SK-N-SH (cell line): ENCODE results near the gene MALL. TPM values are rescaled to one million over a fixed set of nuclear protein-coding genes. Genes with fewer than 3 reads are reported as not detected.
"Not testable (repeated sequence)": the region's sequence is repeated elsewhere in the genome, so short reads cannot be mapped to it uniquely, and the experiment has no call there.

Experiments
- CTCF ChIA-PET: fragments of 300-600, 350-600 bp; formaldehyde crosslinking; extraction: SDS; loops from one replicate; lab custom pipeline; 2021; lab: Yijun Ruan, JAX
- POLR2A ChIA-PET: fragments of 350-600 bp; sonication (Branson Sonifier 250); formaldehyde crosslinking; extraction: SDS; loops from one replicate; lab custom pipeline; 2020; ENCODE audit warnings: antibody characterized with exemption, inconsistent platforms; lab: Yijun Ruan, JAX
- DNase-seq: peaks from one replicate; pipeline ENCODE4 v3.0.0; 2012
- H2AFZ ChIP-seq: fragments of 200-600 bp; sonication (generic); 2 replicates; pipeline ENCODE4 v1.8.1; 2016; ENCODE audit warnings: antibody characterized with exemption, mild to moderate bottlenecking, low read depth
- H3F3A ChIP-seq: fragments of 200-600 bp; sonication (generic); replicated peaks from 2 replicates; pipeline ENCODE3; 2016; ENCODE audit warnings: antibody characterized with exemption, mild to moderate bottlenecking; ENCODE audit not compliant: insufficient read depth
- H3K27ac ChIP-seq, 2 experiments: fragments of 200-500 bp in 1 of 2; fragments of 200-600 bp in 1 of 2; sonication (Bioruptor generic) in 1 of 2; sonication (generic), shearing (Covaris generic) in 1 of 2; 2 replicates each; pipeline versions ENCODE4 v1.5.1 to v1.6.1; 2014 to 2016; ENCODE audit warnings: low read depth in 2 of 2, inconsistent platforms in 1 of 2, low read length in 1 of 2, mild to moderate bottlenecking in 1 of 2, mixed read lengths in 1 of 2
- H3K27me3 ChIP-seq: fragments of 200-600 bp; sonication (generic), shearing (Covaris generic); 2 replicates; pipeline ENCODE4 v1.6.1; 2016; ENCODE audit warnings: mixed run types; ENCODE audit not compliant: insufficient read depth
- H3K36me3 ChIP-seq, 2 experiments: fragments of 200-500 bp in 1 of 2; fragments of 200-600 bp in 1 of 2; sonication (Bioruptor generic) in 1 of 2; sonication (generic) in 1 of 2; replicated peaks in 1 of 2; 2 replicates each; pipeline versions ENCODE3 to v1.5.1; 2014 to 2016; ENCODE audit warnings: low read length in 1 of 2, mild to moderate bottlenecking in 1 of 2; ENCODE audit not compliant: insufficient read depth in 2 of 2, control insufficient read depth in 1 of 2
- H3K4me1 ChIP-seq, 2 experiments: fragments of 200-500 bp in 1 of 2; fragments of 200-600 bp in 1 of 2; sonication (Bioruptor generic) in 1 of 2; sonication (generic), shearing (Covaris generic) in 1 of 2; 2 replicates each; pipeline versions ENCODE4 v1.5.1 to v1.6.1; 2014 to 2016; ENCODE audit warnings: low read depth in 1 of 2, low read length in 1 of 2, mixed run types in 1 of 2; ENCODE audit not compliant: insufficient read depth in 2 of 2, control insufficient read depth in 1 of 2
- H3K4me2 ChIP-seq: fragments of 200-600 bp; sonication (generic), shearing (Covaris generic); 2 replicates; pipeline ENCODE4 v1.6.1; 2017; ENCODE audit warnings: mixed run types
- H3K4me3 ChIP-seq, 2 experiments: fragments of 200-500 bp in 1 of 2; fragments of 200-600 bp in 1 of 2; sonication (Bioruptor generic) in 1 of 2; sonication (generic), shearing (Covaris generic) in 1 of 2; 2 replicates each; pipeline versions ENCODE4 v1.5.1 to v1.8.1; 2014 to 2016; ENCODE audit warnings: low read depth in 2 of 2, inconsistent platforms in 1 of 2, low read length in 1 of 2, mild to moderate bottlenecking in 1 of 2, mixed read lengths in 1 of 2, moderate library complexity in 1 of 2
- H3K79me2 ChIP-seq: fragments of 200-600 bp; sonication (generic); 2 replicates; pipeline ENCODE4 v1.8.1; 2017; ENCODE audit warnings: mild to moderate bottlenecking; ENCODE audit not compliant: insufficient read depth
- H3K9ac ChIP-seq: fragments of 200-600 bp; sonication (generic); 2 replicates; pipeline ENCODE4 v1.6.1; 2017; ENCODE audit warnings: mixed run types
- H3K9me2 ChIP-seq: fragments of 200-600 bp; sonication (generic); 2 replicates; pipeline ENCODE4 v1.6.1; 2017; ENCODE audit warnings: mixed run types
- H3K9me3 ChIP-seq: fragments of 200-600 bp; sonication (generic); 2 replicates; pipeline ENCODE4 v1.6.1; 2017; ENCODE audit warnings: mixed run types, mild to moderate bottlenecking, moderate library complexity
- H4K20me1 ChIP-seq: fragments of 200-600 bp; sonication (generic); 2 replicates; pipeline ENCODE4 v1.6.1; 2017; ENCODE audit warnings: mild to moderate bottlenecking, mixed run types; ENCODE audit not compliant: insufficient read depth
- CHD2 ChIP-seq: fragments of 150-350 bp; IDR thresholded peaks from 2 replicates; pipeline ENCODE4 v1.6.1; 2018; ENCODE audit warnings: low read length; ENCODE audit not compliant: partially characterized antibody
- EP300 ChIP-seq, 2 experiments: IDR thresholded peaks; 2 replicates each; pipeline versions ENCODE4 v1.4.0 to v1.6.1; 2012; ENCODE audit warnings: borderline replicate concordance in 1 of 2, low read depth in 1 of 2, low read length in 1 of 2
- FOSL2 ChIP-seq: IDR thresholded peaks from 2 replicates; pipeline ENCODE4 v1.4.0; 2012; ENCODE audit warnings: low read depth, mild to moderate bottlenecking, moderate library complexity, borderline replicate concordance
- FOXM1 ChIP-seq: IDR thresholded peaks from 2 replicates; pipeline ENCODE4 v1.4.0; 2012; ENCODE audit warnings: low read depth, mild to moderate bottlenecking
- IRF3 ChIP-seq: fragments of 150-350 bp; IDR thresholded peaks from 2 replicates; pipeline ENCODE4 v1.6.1; 2016; ENCODE audit warnings: mild to moderate bottlenecking, low read depth, low read length
- MAX ChIP-seq: IDR thresholded peaks from 2 replicates; pipeline ENCODE4 v1.4.0; 2012; ENCODE audit warnings: low read depth
- MXI1 ChIP-seq: IDR thresholded peaks from 2 replicates; pipeline ENCODE4 v1.6.1; 2012; ENCODE audit warnings: mild to moderate bottlenecking, low read depth, low read length, improper control_type of control experiment
- PBX3 ChIP-seq: IDR thresholded peaks from 2 replicates; pipeline ENCODE4; 2012
- RAD21 ChIP-seq: IDR thresholded peaks from 2 replicates; pipeline ENCODE4 v1.6.1; 2012; ENCODE audit warnings: mild to moderate bottlenecking, low read length
- RXRA ChIP-seq: IDR thresholded peaks from 2 replicates; pipeline ENCODE4 v1.4.0; 2012; ENCODE audit warnings: low read depth, mild to moderate bottlenecking, borderline replicate concordance
- TAF1 ChIP-seq: IDR thresholded peaks from 2 replicates; pipeline ENCODE4 v1.6.1; 2012; ENCODE audit warnings: low read depth, mild to moderate bottlenecking, low read length, moderate library complexity, borderline replicate concordance
- TEAD4 ChIP-seq: IDR thresholded peaks from 2 replicates; pipeline ENCODE4 v1.4.0; 2012; ENCODE audit warnings: mild to moderate bottlenecking, borderline replicate concordance; ENCODE audit not compliant: insufficient read depth
- WGBS: methylation state at CpG from one replicate; pipeline ENCODE4 v1.1.6; 2017; ENCODE audit warnings: low lambda C conversion rate; 5-methylcytosine and 5-hydroxymethylcytosine counted together
- polyA plus RNA-seq, 3 experiments: library from polyadenylated mRNA; depleted of rRNA; stranded (reverse); fragments of >200 nt; gene quantifications; 2 replicates each; pipeline ENCODE4 v1.2.3, GENCODE V29; 2012

Gene MALL
- polyA plus RNA-seq, 1 of the 3 experiments (the other 2 are of a cell fraction), result 5.2 TPM

- H3K4me3 ChIP-seq, CTCF ChIA-PET, H3K79me2 ChIP-seq, H3K4me2 ChIP-seq, H4K20me1 ChIP-seq, H3K27ac ChIP-seq, H3K9me2 ChIP-seq, H3K9ac ChIP-seq, POLR2A ChIA-PET, H3K4me1 ChIP-seq, H3K9me3 ChIP-seq, H3K27me3 ChIP-seq, H2AFZ ChIP-seq, DNase-seq: not testable (repeated sequence)
- peaks cover 32% of the 10 kb centered on the region for H3F3A ChIP-seq
- 84% methylated on average over 2 of the region's 2 CpGs for WGBS
- peaks cover 0 to 10% of the 10 kb centered on the region in 2 experiments for H3K36me3 ChIP-seq
Measured at GRCh38 chr2:110154188-110154587, 38.6 kb upstream of the MALL start.

- H4K20me1 ChIP-seq, result no peaks in the 10 kb centered on the region
- peaks cover 0 to 8% of the 10 kb centered on the region in 2 experiments; a peak in 2 of 4 replicates for H3K4me1 ChIP-seq
- H3K36me3 ChIP-seq, result peaks cover 0 to 8% of the 10 kb centered on the region in 2 experiments
- H3K4me2 ChIP-seq, result no peak overlapping the region
- no peaks in the 10 kb centered on the region for H3K27me3 ChIP-seq
- POLR2A ChIA-PET, result no interaction called here
- no peaks in the 10 kb centered on the region for H3K9me2 ChIP-seq
- H3K27ac ChIP-seq, result no peak overlapping the region
- no peaks in the 10 kb centered on the region for H3K79me2 ChIP-seq
- DNase-seq, result no peak
- H3K9ac ChIP-seq, result no peak overlapping the region
- TF ChIP-seq MAX (no peak), CHD2 (no peak), RAD21 (no peak), MXI1 (no peak), EP300 (IDR thresholded peaks at IDR 0.05; ENCODE audit: borderline replicate concordance in 1 of 2, low read depth in 1 of 2, low read length in 1 of 2) (no peak), PBX3 (no peak), TEAD4 (no peak), RXRA (no peak)
- H3K4me3 ChIP-seq, result no peak overlapping the region
- CTCF ChIA-PET, result interaction anchor here (0.7 kb wide), 1 partner anchor 9 kb away, joined by 3 read pairs; no protein-coding TSS in a partner anchor
- H3K9me3 ChIP-seq, result no peaks in the 10 kb centered on the region
- 100% methylated on average over 2 of the region's 2 CpGs for WGBS
- H3F3A ChIP-seq, result peaks cover 35% of the 10 kb centered on the region
- no peak overlapping the region for H2AFZ ChIP-seq
Measured at GRCh38 chr2:110153416-110153815, 37.8 kb upstream of the MALL start.

GRCh38 chr2:110152943-110153342, 37.3 kb upstream of the MALL start:
- no peak overlapping the region for H2AFZ ChIP-seq
- no peaks in the 10 kb centered on the region for H4K20me1 ChIP-seq
- H3K9me3 ChIP-seq, result no peaks in the 10 kb centered on the region
- no peak overlapping the region for H3K9ac ChIP-seq
- peaks cover 0 to 8% of the 10 kb centered on the region in 2 experiments; a peak in 2 of 4 replicates for H3K4me1 ChIP-seq
- no peak for TF ChIP-seq TAF1
- no peak for TF ChIP-seq PBX3
- no peak for TF ChIP-seq RXRA
- TF ChIP-seq RAD21, result no peak
- no peak for TF ChIP-seq FOXM1
- no peak for TF ChIP-seq IRF3
- no peak for TF ChIP-seq FOSL2
- TF ChIP-seq, all 33 proteins: peak for 0
- Histone ChIP-seq H3K9me2 (no peaks in the 10 kb centered on the region), H3K79me2 (no peaks in the 10 kb centered on the region), H3K4me3 (no peak overlapping the region), H3K27ac (peak overlapping the region in 1 of 2 experiments; percentile 99; a peak in 1 of 4 replicates), H3K4me2 (no peak overlapping the region), H3F3A (peaks cover 39% of the 10 kb centered on the region), H3K36me3 (peaks cover 0 to 8% of the 10 kb centered on the region in 2 experiments), H3K27me3 (no peaks in the 10 kb centered on the region)
- no peak for DNase-seq
- POLR2A ChIA-PET, result no interaction called here
- CTCF ChIA-PET, result no interaction called here
- WGBS, result 87% methylated on average over 3 of the region's 3 CpGs
